IPS DF 19.7 (cell line): ENCODE measurements around the gene RNF144A.

Experiments
- DNase-seq: peaks from one replicate; pipeline ENCODE4 v3.0.0-alpha.2; 2013; ENCODE audit warnings: low read depth, low spot score

Gene RNF144A

DNA sequence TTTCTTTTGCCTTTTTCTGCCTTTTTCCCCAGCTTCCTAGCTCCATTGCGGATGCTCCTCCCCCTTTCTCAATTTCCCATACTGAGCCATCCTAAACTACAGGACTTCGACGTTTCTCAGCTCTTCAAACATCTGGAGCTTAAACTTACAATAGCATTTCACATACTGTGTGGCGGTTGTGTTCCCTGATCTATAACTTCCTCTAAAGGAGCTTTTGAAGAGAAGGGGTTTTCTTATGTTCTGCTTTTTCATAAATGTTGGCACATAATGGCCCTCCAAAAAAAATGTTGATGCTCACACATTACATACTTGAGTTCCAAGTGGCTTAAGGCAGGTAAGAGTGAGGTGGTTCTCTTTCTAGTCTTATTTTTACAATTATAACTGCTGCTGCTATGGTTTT, 87.4 kb downstream of the RNF144A start:
- no peak for DNase-seq

DNA sequence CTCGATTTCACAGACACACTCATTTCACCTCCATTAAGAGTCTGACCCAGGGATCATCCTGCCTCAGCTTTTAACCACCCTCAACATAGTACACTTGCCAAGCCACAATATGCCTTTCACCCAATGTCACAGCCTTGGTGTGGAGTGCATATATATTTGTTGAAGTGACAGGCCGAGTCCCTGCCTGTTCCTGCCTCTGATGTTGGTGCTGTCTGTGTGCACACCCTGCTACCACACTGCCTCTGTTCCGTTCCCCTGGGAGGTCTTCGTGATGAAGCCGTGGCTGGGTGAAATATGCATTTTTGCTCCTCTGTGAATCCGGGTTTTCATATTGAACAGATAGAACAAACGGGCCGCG, 90.3 kb downstream of the RNF144A start:
- DNase-seq = no peak

DNA sequence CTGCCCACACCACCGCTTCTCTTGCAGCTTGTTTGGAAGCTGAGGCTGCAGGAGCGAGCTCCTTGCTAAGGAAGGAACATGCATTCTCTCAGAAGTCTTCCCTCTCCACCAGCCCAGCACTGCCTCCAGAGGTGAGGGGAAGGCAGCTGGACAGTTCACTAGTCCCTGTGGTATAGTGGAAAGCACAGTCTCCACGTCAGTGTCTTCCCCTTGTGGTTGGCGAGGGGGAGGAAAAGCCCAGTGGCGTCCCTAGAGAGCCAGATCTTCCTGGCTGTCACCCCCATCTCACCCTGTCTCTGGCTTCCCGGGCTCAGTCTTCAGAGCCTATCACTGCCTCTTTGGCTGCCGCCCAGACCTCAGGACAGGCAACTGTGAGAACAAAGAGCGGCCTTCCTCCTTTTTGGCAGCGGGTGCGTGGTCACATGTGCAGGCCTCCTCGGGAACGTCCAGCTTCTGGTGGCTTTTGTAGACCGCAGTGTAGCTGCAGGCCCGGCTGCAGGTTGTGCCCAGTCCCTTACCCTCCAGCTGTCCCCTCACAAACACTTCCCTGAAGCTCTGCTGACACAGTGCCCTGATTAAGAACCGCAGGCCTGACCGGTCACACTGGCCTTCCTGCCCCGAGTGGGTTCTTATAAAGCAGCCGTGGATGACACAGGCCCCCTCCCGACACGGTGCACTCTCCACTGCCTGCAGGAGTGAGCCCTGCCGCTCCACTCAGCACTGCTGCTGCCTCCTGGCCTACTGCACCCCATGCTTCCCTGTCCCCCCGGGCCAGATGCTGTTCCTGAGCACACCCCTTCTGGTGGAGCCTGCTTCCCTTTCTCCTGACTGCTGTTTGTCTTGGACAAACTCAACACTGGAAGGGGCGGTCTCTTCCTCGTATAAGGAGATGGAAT, 90.9 kb downstream of the RNF144A start:
- no peak for DNase-seq

DNA sequence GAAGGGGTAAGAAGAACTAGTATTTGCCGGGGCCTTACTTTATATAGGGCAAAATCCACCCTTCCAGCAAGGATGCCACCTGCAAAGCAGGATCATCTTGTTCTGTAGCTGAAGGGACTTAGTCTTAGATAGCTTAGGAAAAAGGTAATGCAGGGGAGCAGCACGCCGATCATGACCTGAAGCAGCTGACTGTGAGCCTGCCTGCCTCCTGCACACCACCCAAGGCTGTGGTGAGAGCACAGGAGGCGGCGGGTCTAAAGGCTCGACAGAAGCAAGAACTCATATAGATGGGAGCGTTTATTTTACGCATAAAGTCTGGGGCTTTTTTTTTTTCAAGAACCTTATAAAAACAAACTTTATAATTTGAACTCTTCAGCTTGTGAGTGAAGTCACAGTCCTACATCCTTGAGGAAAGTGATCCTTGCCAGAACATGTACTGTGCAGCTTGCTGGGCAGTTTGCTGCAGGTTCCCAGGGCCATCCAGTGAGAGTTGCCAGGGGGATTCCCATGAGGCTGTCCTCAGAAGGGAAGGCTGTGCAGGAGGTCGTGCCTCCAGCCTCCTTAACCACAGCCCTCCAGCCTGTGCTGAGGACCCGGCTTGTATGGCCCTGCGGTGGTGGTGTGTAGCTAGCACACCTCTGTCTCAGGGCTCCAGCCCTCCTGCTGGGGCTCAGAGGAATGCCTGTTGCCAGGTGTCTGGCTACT, 92.1 kb downstream of the RNF144A start:
- no peak for DNase-seq

DNA sequence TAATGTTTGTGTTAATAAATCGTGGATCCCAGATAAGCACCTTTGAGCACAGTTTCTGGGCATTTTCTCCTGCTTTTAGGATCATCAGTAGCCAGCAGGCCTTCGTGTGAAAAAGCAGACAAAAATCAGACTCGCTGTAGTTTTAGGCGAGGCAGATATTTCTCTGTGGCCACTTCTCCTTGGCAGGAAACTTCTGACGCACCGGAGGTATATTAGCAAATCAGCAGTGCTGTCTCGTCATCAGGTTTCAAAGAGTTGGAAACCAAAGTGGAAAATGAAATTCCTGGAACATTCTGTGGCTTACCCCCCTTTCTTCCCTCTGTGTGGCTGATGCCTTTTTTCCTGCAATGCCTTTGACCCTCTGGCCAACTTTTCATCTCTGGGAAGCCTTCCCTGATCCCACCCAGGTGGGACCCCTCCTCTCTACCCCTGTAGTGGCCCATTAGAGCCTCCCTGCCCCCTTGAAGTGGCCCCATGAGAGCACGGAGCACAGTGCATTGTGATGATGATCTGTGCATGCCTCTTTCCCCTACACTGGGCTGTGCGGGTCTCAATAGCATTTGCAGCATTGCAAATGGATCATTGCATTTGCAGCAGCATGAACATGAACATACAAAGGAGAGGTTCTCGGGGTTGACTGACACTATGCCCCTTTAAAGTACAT, 93.3 kb downstream of the RNF144A start:
- no peak for DNase-seq

DNA sequence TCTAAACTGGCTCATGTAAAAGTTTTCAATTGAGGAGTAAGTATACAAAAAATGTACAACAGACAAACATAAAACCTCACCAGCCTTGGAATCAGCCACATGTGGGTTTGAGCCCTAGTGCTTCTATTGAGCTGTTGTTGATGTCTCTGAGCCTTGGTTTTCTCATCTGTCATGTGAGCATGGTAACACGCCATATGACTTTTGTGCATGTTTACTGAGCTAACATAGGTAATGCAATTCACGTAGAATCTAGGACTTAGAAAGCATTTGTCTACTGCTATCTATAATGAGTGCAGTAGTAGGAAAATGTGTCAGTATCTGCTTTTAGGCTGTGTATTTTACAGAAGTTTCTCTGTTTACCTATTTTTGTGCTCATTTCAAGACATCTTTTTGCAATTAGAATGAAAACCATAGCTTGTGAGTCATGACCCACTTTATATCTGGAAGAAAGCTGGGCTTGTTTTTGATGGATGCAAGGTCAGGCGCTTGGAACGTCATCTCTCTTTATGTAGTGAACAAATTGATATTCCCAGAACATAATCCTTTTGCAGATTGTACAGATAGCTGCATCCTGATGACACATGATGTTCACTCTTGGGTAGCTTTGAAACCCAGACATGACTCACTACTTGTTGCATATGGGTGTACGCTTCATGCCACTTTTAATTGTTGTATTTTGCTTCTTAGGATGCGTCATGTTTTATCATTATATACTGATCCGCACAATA, 94.3 kb downstream of the RNF144A start:
- DNase-seq = no peak

DNA sequence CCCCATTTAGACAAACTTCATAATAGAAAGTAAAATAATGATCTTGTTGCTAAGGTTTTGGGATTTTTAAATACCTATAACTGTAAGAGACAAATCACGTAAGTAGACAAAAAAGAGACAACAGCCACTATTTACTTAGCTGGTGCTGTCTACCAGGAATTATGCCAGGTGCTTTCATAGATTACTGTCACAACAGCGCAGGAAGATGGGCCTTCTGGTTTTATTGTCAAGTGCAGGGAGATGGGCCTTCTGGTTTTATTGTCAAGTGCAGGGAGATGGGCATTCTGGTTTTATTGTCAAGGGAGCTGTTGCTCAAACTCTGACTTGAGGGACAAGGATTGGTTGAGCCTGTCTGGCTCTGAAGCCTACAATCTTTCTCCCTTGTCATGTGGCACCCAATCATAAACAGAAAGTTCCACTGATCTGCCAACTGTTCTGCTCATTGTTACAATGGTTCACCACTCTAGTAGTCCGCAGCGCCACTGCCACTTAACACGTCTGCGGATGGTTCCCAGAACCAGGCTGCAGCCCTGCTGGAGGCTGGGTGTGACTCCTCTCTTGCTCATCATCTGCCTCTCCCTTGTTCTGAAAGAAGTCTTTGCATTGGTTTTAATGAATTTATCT, 95.0 kb downstream of the RNF144A start:
- DNase-seq = no peak

DNA sequence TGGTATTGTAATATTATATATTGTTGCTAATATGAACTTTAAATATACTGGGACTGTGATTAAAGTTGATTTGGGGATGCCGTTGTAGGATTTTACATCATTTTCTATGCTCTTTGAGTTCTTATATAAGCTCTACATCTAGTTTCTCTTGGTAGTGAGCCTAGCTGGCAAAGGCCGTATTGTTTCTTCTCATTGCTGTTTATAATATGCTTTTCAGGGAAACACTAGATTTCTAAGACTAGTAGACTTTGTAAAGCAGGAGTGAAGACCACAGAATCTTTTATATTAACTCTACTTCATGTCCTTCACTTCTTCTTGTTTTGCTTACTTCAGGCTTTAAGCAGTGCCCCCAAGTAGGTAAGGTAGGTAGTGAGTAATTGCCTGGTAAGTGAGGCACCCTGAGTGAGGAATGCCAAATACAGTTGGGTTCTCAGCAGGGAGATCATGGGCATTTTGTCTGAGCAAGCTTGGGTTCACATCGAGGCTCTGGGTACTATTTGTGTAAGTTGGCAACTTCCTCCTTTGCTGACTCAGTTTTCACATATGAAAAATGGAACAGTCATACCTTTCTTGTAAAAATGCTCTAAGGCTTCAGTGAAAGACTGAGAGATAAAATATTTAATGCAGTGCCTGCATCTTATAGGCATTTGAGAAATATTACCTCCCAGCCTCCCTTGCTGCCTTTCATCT, 96.4 kb downstream of the RNF144A start:
- no peak for DNase-seq

DNA sequence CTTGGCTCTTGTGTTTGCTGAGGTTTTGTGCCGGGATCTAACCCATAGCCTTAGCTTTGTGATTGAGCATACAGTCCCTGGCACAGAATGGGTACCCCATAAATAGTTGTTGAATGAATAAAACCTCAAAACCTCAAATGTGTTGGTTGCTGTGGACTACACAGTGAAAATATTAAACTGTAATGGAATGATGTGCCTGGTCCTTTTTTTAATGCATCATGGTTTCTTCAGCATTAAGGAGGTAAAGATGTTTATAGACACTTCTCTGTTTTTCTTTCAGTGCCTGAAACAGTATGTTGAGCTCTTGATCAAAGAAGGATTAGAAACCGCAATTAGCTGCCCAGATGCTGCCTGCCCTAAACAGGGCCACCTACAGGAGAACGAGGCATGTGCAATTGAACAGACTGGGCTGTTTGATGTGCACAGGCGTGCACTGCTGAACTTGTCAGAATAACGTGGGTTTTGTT, 97.0 kb downstream of the RNF144A start:
- no peak for DNase-seq

DNA sequence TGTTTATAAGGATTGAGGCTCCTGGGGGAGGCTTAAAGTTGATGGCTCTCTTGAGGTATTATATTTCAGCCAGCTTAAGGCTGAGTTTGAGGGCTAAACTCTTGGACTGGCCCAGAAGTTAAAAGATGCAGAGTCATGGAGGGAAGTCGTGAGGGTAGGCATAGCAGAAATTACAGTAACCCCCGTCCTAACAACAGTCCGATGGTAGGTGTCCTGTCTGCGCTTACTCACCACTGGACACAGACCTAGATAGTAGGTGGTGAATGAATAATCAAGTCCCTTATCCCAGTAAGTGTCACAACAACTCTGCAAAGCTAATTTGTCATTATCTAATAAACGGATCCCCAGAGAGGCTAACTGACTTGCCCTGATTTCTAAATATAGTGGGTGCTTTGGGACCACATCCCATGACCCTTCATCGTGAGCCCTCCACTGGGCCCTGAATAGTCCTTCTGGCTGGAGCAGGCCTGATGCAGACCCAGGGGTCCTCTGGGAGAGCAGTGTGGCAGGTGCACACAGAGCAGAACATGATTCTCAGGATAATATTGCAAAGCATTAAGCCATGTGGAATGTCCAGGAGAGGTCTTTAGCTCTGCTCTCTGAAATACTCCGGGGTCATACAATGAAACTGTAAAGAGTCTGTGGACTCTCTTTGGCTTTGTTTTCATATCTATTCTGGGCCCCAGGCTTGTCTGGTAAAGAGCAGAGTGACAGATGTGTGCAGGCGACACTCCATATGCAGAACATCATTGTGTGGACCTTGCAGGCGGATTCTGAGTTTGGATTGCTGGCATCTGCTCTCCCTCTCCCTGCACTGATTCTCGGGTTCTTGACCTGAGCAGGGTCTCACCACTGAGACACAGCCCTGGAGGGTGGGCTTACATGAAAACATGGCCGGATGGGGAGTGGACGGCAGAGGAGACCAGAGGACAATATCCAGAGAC, 98.1 kb downstream of the RNF144A start:
- DNase-seq = no peak

DNA sequence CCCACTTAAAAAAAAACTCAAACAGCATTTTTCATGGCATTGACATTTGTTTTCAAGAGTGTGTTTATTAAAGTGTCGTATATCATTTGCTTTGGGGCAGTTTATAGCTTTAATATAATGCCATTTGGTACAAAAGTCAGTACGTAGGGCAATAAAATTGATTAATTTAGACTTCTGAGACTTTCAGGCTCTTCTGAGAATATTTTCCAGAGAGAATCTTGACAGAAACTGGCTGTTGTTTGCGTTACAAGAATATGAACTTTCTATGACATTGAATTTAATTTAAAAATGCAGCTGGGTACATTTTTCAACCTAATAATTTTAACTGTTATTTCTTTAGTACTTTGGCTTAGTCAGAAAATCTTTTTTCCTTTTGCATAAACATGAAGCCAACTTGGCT, 98.9 kb downstream of the RNF144A start:
- DNase-seq = no peak

DNA sequence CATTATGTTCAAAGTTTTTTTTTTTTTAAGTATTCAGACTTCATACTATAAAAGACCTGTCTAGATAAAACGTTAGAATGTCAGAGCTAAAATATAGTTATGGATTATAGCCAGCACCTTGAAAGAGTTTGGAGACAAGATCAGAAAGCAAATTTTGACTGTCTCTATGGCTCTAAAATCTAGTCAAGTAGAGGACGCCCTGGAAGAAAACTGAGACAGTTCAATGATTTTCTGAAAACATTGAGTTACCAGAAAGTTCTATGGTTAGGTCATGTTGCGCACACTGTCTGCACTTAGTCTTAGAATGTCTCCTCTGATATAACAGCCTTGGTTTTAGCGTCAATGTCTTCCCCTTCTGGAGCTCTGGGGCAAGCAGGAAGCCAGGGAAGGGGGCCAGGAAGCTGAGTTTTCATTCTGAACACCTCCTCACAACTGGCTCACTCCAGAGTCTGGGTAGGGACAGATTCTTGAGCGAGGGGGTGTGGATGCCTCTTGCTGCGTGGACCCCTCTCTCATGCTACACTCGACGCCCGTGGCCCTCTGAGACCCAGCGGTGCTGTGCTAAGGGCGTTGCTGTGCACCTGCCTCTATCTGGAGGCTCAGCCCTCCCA, 99.5 kb downstream of the RNF144A start:
- DNase-seq = no peak

DNA sequence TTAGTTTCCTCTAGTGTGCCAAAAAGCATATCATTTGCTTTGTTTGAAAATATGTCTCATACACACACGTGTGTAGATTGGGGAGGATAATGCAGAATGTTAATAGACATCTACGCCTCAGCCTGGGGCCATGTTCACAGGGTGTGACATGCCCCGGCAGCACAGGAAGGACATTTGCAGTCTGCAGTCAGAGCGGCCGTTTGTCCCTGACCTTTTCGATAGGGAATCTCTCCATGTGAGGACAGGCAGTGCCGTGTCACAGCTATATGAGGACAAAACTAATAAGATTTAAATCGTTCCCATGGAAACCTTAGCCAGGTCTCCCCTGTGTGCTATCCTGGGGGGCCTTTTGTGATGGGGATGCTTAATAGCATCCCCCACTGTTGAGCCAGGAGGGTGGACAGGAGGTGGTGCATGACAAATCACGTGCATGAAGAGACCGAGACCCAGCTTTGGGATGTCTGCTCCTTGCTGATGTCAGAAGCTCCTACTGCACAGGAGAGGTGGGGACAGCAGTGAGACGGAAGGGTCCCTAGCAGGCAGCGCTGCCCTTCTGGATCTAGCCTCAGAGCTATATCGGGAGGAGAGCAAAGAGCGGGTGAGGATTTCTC, 100.6 kb downstream of the RNF144A start:
- DNase-seq = no peak

DNA sequence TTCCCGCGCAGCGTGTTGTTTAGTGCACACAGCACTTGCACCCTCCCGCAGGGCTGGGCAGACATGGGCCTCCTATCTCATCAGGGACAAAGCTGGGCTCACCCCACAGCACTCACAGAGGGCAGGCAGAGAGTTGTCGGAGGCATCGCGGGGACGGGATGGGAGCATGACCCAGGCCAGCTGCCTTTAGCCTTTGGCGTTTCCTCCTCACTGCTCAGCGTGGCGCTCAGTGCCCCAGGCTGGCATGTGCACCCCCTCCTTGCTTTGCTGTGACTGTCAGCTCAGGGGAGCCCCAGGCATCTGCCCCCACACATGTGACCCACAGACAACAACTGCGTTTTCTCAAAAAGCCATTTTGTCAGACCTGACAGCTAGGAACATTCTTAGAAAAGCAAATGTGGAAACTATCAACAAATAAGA, 101.1 kb downstream of the RNF144A start:
- DNase-seq = no peak

DNA sequence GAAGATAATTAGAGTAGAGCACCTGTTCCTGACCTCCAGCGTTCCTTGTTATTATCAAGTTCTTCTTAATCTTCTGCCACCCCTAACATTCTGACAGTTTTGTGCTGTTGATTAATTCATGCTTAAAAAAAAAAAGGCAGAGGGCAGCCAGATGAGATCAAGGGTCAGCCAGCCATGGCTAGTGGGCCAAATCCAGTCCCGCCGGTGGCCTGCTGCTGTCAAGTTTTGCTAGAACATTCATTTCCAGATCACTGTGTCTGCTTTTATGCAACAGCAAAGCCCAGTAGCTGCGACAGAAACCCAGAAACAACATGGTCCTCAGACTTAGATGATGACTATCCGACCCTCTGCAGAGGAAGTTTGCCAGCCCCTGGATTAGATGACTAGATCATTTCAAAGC, 101.6 kb downstream of the RNF144A start:
- no peak for DNase-seq

DNA sequence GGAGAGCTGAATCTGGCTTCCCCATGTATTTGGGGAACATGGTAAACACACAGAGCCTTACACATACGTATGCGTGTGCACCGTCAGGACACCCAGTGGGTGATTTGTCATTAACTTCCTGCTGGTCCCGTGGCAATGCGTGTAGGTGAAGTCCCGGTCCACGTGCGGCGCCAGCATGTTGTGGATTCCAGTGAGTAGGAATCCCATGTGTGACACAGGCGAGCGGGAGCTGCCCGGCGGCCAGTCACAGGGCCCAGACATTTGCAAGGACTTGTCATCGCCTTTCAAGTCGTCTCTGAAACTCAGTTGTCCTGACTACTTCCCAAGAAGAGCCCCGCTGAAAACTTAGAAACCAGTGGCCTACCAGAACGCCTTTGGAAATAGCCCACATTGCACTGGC, 102.0 kb downstream of the RNF144A start:
- no peak for DNase-seq

DNA sequence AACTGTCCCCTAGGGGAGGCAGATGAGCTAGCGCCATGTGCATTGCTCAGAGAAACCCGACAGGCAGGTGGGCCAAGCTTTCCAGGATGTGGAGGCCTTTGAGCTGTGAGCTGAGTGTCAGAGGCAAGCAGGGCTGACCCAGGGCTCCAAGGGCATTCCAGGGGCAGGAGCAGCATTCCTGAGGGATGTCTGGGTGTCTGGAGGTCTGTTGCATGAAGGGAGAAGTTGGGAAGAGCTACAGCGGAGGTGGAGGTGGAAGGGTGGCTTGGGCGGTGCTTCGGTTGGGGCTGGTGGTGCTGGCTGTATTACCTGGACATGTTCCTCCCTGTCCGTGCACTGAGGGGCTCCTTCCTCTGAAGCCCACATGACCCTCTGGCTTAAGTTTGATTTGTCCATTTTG, 102.8 kb downstream of the RNF144A start:
- DNase-seq = no peak

DNA sequence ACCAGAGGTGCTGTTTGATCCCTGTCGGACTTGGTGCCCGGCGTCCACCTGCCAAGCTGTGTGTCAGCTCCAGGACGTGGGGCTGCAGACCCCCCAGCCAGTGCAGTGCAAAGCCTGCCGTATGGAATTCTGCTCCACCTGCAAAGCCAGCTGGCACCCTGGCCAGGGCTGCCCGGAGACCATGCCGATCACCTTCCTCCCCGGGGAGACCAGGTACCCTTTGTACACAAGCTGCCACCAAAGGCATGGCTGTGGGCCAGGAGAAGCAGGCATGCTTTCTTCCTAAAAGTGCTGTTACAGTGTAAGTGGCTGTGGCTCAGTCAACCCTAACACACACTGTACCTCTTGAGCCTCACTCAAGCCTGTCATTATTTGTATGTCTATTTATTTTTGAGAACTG, 103.3 kb downstream of the RNF144A start:
- DNase-seq = no peak
